T-helper 22 cell (primary cell): ENCODE data around the gene MAMLD1.

ENCODE experiments used
- DNase-seq: peaks from one replicate; pipeline ENCODE4 v3.0.0-alpha.2; 2020; ENCODE audit warnings: low read depth

Gene MAMLD1

GRCh38 chrX:150502091-150502490 is 139.0 kb downstream of the MAMLD1 start:
- no peak for DNase-seq

DNA sequence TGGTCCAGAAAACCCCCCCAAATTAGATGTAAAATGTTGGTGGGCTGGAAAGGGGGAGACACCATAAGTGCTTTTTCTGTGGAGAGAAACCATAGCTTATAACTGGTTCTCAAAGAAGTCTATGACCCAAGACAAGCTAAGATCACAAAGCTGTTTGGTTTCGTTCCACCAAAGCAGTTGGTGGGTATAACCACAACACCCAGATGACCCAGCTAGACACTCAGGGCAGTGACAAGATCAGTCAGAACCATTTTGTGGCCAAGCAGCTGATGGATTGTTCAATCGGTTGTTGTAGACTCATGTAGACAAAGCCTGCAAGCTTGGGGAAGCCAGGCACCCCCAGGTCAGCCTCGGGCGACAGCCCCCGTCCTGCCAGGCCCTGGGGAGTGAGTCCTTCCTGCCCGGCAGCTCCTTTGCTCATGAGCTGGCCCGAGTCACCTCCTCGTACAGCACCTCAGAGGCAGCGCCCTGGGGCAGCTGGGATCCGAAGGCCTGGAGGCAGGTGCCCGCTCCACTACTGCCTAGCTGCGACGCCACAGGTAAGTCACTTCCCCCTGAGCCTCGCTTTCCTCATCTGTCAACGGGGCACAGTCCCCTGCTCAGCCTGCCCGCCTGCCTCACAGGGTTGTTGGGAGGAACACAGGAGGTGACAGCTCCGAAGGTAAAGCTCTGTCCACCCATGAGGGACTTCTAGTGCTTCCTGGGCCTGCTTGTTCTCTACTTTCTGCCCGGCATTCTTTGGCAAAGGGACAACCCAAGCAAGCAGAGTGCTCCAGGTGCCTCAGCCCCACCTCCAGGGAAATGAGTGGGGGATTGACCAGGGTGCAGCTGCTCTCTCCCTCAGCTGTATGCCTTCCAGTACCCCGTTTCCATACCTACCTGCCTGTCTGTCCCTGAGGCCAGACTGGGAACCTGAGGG is 140.1 kb downstream of the MAMLD1 start:
- DNase-seq: no peak

GRCh38 chrX:150503898-150504219 is 140.7 kb downstream of the MAMLD1 start:
- no peak for DNase-seq

DNA sequence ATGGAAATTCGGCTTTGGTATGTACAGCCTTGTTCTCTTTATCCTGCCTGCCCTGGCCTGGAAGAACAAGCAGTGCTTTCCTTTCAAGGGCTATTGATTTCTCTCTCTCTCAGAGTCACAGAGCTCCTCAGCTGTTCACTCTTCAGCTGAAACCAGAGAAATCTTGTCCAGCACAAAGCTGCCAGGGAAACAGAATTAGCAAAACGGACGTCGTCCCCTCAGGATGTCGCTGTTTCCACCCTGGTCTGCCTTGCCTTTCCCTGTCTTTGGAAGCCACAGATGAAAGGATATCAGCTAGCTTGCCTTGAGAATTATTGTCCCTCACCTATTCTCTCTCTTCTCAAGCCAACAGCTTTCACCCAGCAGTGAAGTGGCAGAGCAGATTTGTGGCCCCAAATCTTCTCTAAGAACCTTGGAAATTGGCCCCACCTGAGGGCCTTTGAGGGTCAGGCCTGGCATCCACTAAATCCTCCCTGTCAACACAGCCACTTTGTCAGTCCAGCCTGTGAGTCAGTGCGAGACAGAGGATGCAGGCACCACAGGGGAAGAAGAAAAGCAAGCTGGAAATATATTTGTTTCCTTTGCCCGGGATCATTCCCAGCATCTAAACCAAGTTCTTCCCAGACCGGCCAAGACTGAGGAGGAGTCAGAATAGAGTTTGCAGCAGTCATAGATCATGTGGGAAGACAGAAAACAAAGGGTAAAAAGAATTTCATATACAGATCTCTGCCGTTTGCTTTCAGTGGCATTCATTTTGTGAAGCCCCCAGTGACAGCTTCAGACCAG is 141.5 kb downstream of the MAMLD1 start:
- no peak for DNase-seq

DNA sequence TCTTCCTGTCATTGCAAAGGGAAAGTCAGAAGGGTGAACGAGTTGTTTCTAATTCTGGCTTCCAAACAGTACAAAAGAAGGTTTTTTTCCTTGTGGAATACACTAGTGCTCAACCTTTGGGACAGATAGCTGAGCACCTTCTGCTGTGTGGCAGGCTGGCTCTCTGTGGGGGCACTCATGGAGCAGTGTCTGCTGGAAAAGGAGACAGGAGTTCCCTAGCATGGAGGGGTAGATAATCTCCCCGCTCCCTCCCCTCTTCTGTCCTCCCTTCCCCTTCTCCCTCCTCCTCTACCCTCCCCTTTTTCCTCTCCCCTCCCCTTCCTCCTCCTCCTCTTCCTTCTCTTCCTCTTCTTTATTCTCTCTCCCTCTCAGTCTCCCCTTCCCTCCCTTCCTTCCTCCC is 142.9 kb downstream of the MAMLD1 start:
- DNase-seq: no peak

- no peak for DNase-seq
These were observed 143.4 kb downstream of the MAMLD1 start for GRCh38 chrX:150506486-150506885.

DNA sequence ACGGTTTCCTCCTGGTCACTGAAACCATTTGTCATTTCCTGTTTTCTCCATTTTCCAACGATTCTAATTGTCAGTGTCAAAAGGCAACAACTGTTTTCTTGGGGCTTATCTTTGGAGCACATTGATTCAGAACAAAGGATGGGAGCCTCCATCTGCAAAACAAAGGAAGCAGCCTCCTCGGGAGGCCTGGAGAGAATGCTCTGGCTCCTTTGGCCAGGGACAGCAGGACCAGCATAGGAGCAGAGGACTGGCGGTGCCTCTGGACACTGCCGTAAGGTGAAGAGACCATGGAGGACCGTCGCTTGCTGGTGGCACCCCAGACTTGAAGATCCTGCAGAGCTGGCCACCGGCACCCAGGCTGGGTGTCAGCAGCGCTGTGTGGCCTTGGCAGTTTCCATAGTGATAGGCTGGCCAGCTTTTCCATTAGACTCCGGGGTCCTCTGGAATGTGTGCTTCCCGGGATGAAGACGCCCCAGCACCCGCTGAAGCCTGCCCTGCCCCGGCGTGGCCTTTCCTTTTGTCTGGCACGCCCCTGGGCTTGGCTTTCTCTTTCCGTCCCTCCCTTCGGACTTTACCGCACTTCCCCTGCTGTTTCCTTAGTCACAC is 144.2 kb downstream of the MAMLD1 start:
- no peak for DNase-seq

DNA sequence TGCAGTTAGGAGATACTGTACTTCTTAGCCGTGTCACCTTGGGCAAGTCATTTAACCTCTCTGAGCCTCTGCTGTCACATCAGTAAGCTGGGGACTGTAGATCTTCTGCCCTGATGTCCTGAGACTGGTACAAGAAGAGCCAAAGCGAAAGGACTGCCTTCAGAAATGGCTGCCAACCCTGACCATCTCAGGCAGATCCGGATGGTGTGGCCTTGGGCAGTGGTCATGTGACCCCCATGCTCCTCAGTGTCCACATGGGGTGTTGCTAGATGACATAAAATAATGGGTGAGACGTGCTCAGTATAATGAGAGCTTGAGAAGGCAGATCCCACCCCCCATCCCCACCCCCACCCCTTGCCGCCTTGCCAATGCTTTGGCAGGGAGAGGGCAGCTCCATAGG is 144.9 kb downstream of the MAMLD1 start:
- no peak for DNase-seq

GRCh38 chrX:150508451-150509367 is 145.6 kb downstream of the MAMLD1 start:
- DNase-seq: no peak

- DNase-seq: no peak
These were observed 146.6 kb downstream of the MAMLD1 start for GRCh38 chrX:150509703-150510102.

DNA sequence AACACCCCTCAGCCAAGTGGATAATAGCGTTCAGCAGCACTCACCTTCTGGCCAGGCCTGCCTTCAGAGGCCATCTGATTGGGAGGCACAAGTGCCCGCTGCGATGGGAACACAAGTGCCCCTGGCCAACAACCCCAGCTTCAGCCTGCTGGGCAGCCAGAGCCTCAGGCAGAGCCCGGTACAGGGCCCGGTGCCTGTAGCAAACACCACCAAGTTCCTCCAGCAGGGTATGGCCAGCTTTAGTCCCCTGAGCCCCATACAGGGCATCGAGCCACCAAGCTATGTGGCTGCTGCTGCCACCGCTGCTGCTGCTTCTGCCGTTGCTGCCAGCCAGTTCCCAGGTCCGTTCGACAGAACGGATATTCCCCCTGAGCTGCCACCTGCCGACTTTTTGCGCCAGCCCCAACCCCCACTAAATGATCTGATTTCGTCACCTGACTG is 149.4 kb downstream of the MAMLD1 start:
- DNase-seq: no peak

DNA sequence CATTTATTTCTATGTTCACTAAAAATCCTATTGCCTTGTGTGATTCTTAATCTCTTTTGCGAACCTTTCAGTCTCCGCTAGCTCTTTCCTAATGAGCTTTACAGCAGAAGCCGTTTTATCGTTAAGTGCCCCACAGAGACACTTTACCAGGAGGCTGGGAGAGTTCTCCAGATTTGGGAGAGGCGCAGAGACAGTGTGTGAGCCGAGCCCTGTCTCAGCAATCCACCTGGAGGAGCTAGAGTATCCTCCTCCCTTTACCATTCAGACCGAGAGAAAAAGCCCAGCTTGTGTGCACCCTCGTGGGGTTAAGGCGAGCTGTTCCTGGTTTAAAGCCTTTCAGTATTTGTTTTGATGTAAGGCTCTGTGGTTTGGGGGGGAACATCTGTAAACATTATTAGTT is 150.4 kb downstream of the MAMLD1 start:
- DNase-seq: no peak

GRCh38 chrX:150514462-150514861 is 151.3 kb downstream of the MAMLD1 start:
- no peak for DNase-seq

DNA sequence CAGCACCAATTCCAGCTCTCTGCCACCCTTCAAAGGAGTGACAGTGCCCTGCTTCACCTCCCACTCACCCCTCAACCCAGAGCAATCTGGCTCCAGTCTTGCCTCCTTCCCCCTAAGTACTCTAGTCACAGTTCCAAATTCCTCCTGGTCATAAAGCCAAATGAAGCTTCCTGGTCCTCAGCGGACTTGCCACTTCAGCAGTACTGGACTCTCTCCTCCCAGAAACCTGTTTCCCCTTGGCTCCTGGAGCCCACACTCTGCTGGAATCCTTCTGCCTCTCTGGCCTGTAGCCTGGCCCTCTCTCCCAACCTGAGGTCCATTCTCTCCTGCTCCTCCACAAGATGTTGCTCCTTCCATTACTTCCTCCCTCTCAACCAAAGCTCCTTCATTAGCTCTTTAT is 152.7 kb downstream of the MAMLD1 start:
- DNase-seq: no peak

DNA sequence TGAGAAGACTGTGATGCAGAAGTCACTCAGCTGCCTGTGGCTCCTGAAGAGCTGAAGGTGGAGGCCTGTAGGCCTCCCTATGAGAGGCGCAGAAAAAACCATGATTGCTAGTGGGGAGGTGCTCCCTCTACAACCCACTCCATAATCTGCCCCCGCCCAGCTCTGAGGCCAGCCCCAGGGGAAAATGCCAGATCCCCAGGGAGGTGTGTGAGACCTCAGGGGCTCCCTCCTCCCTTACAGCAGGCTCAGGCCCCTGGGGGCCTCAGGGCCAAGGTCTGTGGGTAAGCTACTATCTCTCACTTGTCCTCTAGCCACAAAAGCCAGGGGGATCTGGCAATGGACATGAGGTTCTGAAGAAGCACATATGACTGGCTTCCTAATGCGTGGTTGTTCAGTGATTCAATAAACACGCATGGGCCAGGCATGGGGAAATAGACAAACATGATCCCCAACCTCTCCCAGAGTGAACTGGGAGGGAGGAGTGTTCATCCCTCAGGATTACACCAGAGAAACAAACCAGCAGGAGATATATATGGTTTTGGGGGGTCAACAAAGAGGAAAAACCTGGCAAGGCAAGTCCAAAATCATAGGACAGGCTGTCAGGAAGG is 154.3 kb downstream of the MAMLD1 start:
- DNase-seq: no peak

DNA sequence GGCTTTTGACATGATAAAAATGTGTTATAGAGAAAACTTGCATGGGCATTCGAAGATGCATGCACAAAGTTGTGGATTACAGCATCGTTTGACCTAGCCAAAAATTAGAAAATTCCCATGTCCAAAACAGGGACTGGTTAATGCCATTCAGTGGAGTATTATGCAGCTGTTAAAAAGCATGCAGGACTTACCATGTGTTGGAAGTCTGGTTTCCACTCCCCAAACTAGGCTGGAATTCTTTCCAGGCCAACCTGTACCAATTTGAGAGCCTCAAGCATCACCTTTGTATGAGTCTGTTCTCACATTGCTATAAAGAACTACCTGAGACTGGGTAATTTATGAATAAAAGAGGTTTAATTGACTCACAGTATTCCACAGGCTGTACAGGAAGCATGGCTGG is 159.4 kb downstream of the MAMLD1 start:
- no peak for DNase-seq

DNA sequence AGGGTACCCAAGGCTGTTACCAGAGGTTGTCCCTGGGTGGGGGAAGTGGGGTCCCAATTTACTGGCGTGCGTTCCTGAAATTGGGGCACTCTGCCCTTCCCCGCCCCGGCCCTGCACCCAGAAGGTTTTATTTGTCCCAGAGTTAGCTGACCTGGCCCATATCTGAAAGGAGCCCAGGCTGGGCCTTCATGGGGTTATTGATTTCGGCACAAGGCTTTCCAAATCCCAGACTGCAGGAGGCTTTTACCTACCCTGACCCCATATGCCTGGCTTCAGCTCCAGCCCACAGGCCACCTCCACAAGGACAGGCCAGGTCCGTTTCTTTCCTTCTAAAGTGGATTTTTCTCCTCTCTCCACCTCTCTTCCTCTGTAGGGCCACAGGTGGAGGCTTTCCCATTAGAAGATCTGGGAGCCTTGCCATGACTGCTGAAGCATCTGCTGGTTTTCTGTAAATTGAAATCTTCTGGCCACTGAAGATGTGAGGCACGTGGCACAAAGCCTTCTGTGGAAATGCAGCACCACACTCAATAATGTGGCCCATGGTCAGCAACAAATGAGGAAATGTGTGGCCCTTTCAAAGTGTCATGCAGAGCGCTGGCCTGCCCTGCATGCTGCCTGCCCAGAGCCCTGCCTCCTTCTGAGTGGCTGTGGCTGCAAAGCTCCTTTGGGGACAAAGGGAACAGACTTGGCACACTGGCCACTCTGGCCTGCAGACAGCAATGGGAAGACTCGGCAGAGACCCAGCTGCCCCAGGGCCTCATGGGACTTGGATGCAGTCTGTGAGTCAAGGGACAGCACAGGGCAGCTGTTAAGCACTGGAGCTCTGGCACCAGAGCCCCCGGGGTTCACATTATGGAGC is 162.2 kb downstream of the MAMLD1 start:
- no peak for DNase-seq

DNA sequence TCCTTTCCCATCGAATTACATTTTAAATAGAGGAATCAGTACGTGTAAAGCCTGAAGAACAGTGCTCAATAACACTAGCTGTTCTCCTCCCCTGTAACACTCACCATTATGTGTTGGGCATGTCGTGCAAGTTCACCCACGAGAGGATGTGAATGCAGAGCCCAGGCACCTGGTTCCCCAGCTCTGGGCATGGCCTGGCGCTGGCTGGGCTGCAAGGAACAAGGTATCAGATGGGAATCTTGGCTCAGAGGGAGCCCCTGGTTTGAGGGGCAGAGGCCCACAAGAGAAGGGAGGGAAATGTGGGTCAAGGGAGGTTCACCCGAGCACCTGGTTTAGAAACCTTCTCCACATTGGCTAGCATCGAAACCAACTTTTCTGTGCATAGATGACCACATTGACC is 163.6 kb downstream of the MAMLD1 start:
- DNase-seq: no peak

GRCh38 chrX:150527108-150527507 is 164.0 kb downstream of the MAMLD1 start:
- DNase-seq: no peak

GRCh38 chrX:150529587-150529986 is 166.5 kb downstream of the MAMLD1 start:
- DNase-seq: no peak
